ENCODE results near the gene PTGDR. TPM values are rescaled to one million over a fixed set of nuclear protein-coding genes. Genes with fewer than 3 reads are reported as not detected.
A peak's percentile ranks its signal among the peaks of the same experiment; 100 is the strongest.

Gene PTGDR
- total RNA-seq, 1 experiment from 2014 or later, result not detected

- DNase-seq (ENCODE audit: low read depth), result no peak
Measured at GRCh38 chr14:52310541-52310940, 43.0 kb downstream of the PTGDR start.

GRCh38 chr14:52312931-52313355 lies 45.4 kb downstream of the PTGDR start:
- DNase-seq (ENCODE audit: low read depth), result no peak

GRCh38 chr14:52313462-52313861 lies 46.0 kb downstream of the PTGDR start:
- DNase-seq (ENCODE audit: low read depth), result no peak

GRCh38 chr14:52313903-52314594 lies 46.6 kb downstream of the PTGDR start, which contains the start of gene PTGER2:
Gene PTGER2, plus strand, starts transcription at chr14:52314312. Its CDS starts 237 bp downstream, at chr14:52314549.
- DNase-seq (ENCODE audit: low read depth), result peak; percentile 94

- peak; percentile 38 for DNase-seq (ENCODE audit: low read depth)
Measured at GRCh38 chr14:52314595-52315354, 47.3 kb downstream of the PTGDR start.

GRCh38 chr14:52315355-52315718 lies 47.8 kb downstream of the PTGDR start:
- DNase-seq (ENCODE audit: low read depth), result no peak

- no peak for DNase-seq (ENCODE audit: low read depth)
Measured at GRCh38 chr14:52318062-52318461, 50.6 kb downstream of the PTGDR start.

GRCh38 chr14:52318826-52319645 lies 51.5 kb downstream of the PTGDR start:
- DNase-seq (ENCODE audit: low read depth), result peak; percentile 26

- no peak for DNase-seq (ENCODE audit: low read depth)
Measured at GRCh38 chr14:52319919-52320318, 52.4 kb downstream of the PTGDR start.

- DNase-seq (ENCODE audit: low read depth), result peak; percentile 50
Measured at GRCh38 chr14:52325126-52325525, 57.6 kb downstream of the PTGDR start.

- no peak for DNase-seq (ENCODE audit: low read depth)
Measured at GRCh38 chr14:52325630-52326029, 58.1 kb downstream of the PTGDR start.

Other genes starting within 250 kb of the PTGDR start
- 11.1 and 13.3 TPM in 2 replicates for gene NID2, start 198.6 kb upstream of the PTGDR start, total RNA-seq (2014; rRNA removed)
- 35.8 and 37.8 TPM in 2 replicates for gene PTGER2, start 46.6 kb downstream of the PTGDR start, total RNA-seq (2014; rRNA removed)